ENCODE measurements around the gene SELENOO. TPM values are rescaled to one million over a fixed set of nuclear protein-coding genes. Genes with fewer than 3 reads are reported as not detected.

Gene SELENOO
- total and polyA plus RNA-seq, 2 donors (not counting 1 experiment from before 2014, with no cell fraction given), result 62.1 to 74.6 TPM

DNA sequence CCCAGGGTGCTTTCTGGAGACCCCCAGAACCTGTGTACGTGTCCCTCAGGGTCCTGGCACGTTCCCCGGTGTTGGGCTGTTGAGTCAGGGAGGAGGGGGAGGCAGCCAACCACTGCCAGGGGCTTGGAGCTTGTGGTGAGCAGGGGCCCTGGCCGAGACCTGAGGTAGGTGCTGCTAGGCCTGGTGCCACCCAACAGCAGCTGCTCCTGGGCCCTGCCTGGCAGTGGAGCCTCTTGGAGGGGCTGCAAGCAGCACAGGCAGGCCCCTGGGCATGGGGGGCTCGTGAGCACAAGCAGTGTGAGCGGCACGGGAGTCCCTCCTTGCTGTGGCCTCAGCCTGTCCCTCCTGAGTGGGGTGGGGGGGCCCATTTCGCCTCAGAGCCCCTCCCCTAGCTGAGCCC, 7.2 kb upstream of the SELENOO start:
- no peak overlapping the region for H3K4me3 Mint-ChIP-seq
- no peak overlapping the region for H3K4me3 ChIP-seq (ENCODE audit: control extremely low read depth in 1 of 5, extremely low read depth in 1 of 5, insufficient read depth in 1 of 5, low read depth in 2 of 5, low read length in 4 of 5)
- H3K4me1 ChIP-seq (ENCODE audit: control insufficient read depth in 2 of 2, insufficient read depth in 2 of 2, low read length in 2 of 2), result peaks cover 66 to 77% of the 10 kb centered on the region in 2 donors
- peaks cover 7% of the 10 kb centered on the region for H4K20me1 ChIP-seq (ENCODE audit: control insufficient read depth, insufficient read depth, low read length, poor library complexity, severe bottlenecking)
- no peaks in the 10 kb centered on the region for H3K27me3 Mint-ChIP-seq
- peaks cover 19% of the 10 kb centered on the region for H3K79me2 ChIP-seq (ENCODE audit: control insufficient read depth, insufficient read depth, low read length)
- H3K36me3 ChIP-seq (replicated peaks in 1 of 2; ENCODE audit: control extremely low read depth in 1 of 2, control insufficient read depth in 1 of 2, extremely low read depth in 1 of 2, insufficient read depth in 2 of 2, low read length in 1 of 2), result peaks cover 0 to 30% of the 10 kb centered on the region in 2 experiments
- H3K27me3 ChIP-seq (replicated peaks in 1 of 4; ENCODE audit: control extremely low read depth in 1 of 4, control insufficient read depth in 3 of 4, insufficient read depth in 4 of 4, low read length in 3 of 4), result no peaks in the 10 kb centered on the region
- H3K27ac Mint-ChIP-seq, result peak overlapping the region; percentile 32
- no peak overlapping the region for H2AFZ ChIP-seq (ENCODE audit: insufficient read depth, low read depth, low read length, poor library complexity, severe bottlenecking)
- H3K9me3 ChIP-seq (ENCODE audit: control extremely low read depth in 1 of 3, control insufficient read depth in 2 of 3, insufficient read depth in 1 of 3, low read length in 2 of 3), result peaks cover 0 to 2% (median 0%) of the 10 kb centered on the region in 3 donors
- TF ChIP-seq EZH2 (IDR thresholded peaks at IDR 0.05; ENCODE audit: borderline replicate concordance, insufficient read depth, low read depth, low read length, poor library complexity, severe bottlenecking), result no peak
- TF ChIP-seq, protein P1, sequence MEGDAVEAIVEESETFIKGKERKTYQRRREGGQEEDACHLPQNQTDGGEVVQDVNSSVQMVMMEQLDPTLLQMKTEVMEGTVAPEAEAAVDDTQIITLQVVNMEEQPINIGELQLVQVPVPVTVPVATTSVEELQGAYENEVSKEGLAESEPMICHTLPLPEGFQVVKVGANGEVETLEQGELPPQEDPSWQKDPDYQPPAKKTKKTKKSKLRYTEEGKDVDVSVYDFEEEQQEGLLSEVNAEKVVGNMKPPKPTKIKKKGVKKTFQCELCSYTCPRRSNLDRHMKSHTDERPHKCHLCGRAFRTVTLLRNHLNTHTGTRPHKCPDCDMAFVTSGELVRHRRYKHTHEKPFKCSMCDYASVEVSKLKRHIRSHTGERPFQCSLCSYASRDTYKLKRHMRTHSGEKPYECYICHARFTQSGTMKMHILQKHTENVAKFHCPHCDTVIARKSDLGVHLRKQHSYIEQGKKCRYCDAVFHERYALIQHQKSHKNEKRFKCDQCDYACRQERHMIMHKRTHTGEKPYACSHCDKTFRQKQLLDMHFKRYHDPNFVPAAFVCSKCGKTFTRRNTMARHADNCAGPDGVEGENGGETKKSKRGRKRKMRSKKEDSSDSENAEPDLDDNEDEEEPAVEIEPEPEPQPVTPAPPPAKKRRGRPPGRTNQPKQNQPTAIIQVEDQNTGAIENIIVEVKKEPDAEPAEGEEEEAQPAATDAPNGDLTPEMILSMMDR (IDR thresholded peaks at IDR 0.05), result no peak
- H3K4me1 Mint-ChIP-seq, result peaks cover 47% of the 10 kb centered on the region
- no peak for ATAC-seq (ENCODE audit: low read depth)
- no peak for DNase-seq
- peak overlapping the region; percentile 98 for H3K4me2 ChIP-seq (replicated peaks; ENCODE audit: low read depth, low read length, poor library complexity, severe bottlenecking)
- H3K9me3 Mint-ChIP-seq (ENCODE audit: insufficient read depth), result no peaks in the 10 kb centered on the region
- no peak overlapping the region for H3K27ac ChIP-seq (ENCODE audit: low read length in 2 of 2)
- no peak overlapping the region for H3K9ac ChIP-seq (ENCODE audit: low read length)
- intact Hi-C loops (cut with micrococcal nuclease), result loop anchor here (5.0 kb wide), 1 partner anchor 341 kb away; the partner anchor contains the start of gene ZBED4
- ChIA-PET CTCF (interaction anchor here (1.1 to 2.2 kb wide), 2 partner anchors 13 to 15 kb away, joined by 4 to 5 read pairs; no protein-coding TSS in a partner anchor), POLR2A (no interaction called here)
- WGBS (ENCODE audit: insufficient coverage), result 87% methylated on average over 7 of the region's 8 CpGs

DNA sequence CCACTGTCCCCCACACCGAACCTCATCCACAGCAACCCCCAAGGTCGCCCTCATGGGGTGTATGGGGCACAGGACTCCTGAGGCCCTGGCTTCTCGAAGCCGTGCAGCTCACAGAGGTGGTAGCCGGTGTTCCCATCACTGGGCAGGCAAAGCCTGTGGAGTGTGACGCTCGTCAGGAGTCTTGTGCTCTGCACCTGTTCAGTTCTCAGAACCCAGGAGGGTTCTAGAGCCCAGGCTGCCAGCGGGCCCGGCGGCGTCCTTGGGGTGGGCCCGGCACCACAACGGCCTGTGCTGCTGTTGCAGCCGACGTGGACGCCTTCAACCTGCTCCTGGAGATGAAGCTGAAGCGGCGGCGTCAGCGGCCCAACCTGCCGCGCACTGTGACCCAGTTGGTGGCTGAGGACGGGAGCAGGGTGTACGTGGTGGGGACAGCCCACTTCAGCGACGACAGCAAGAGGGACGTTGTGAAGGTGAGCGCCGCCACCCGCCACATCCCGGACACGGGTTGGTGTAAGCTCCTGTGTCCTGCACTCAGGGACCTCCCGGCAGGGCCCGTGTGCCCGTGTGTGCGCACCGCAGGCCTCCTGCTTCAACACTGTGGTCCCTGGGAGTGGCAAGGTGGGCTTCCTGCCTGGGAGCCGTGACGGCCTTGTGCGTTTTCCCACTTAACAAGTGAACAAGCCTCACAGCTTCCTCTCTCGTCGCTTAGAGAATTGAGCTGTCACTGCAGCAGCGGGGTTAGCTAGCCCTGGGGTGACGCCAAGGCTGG, 6.6 kb upstream of the SELENOO start:
- WGBS (ENCODE audit: insufficient coverage), result 90% methylated on average over 36 of the region's 44 CpGs
- intact Hi-C loops (cut with micrococcal nuclease), result loop anchor here (5.0 kb wide), 1 partner anchor 342 kb away; the partner anchor contains the start of gene ZBED4
- Histone ChIP-seq H3K4me3 (ENCODE audit: control extremely low read depth in 1 of 5, extremely low read depth in 1 of 5, insufficient read depth in 1 of 5, low read depth in 2 of 5, low read length in 4 of 5) (no peak overlapping the region), H3K9ac (ENCODE audit: low read length) (no peak overlapping the region), H3K4me2 (replicated peaks; ENCODE audit: low read depth, low read length, poor library complexity, severe bottlenecking) (peak overlapping the region; percentile 98), H2AFZ (ENCODE audit: insufficient read depth, low read depth, low read length, poor library complexity, severe bottlenecking) (no peak overlapping the region), H3K36me3 (replicated peaks in 1 of 2; ENCODE audit: control extremely low read depth in 1 of 2, control insufficient read depth in 1 of 2, extremely low read depth in 1 of 2, insufficient read depth in 2 of 2, low read length in 1 of 2) (peaks cover 0 to 27% of the 10 kb centered on the region in 2 experiments), H3K4me1 (ENCODE audit: control insufficient read depth in 2 of 2, insufficient read depth in 2 of 2, low read length in 2 of 2) (peaks cover 60 to 71% of the 10 kb centered on the region in 2 donors), H3K27me3 (replicated peaks in 1 of 4; ENCODE audit: control extremely low read depth in 1 of 4, control insufficient read depth in 3 of 4, insufficient read depth in 4 of 4, low read length in 3 of 4) (no peaks in the 10 kb centered on the region), H3K27ac (ENCODE audit: low read length in 2 of 2) (no peak overlapping the region), H3K9me3 (ENCODE audit: control extremely low read depth in 1 of 3, control insufficient read depth in 2 of 3, insufficient read depth in 1 of 3, low read length in 2 of 3) (peaks cover 0 to 2% (median 0%) of the 10 kb centered on the region in 3 donors), H3K79me2 (ENCODE audit: control insufficient read depth, insufficient read depth, low read length) (peaks cover 19% of the 10 kb centered on the region), H4K20me1 (ENCODE audit: control insufficient read depth, insufficient read depth, low read length, poor library complexity, severe bottlenecking) (peaks cover 7% of the 10 kb centered on the region)
- Mint-ChIP-seq H3K4me3 (peak overlapping the region; percentile 78), H3K9me3 (ENCODE audit: insufficient read depth) (no peaks in the 10 kb centered on the region), H3K4me1 (peaks cover 44% of the 10 kb centered on the region), H3K27me3 (no peaks in the 10 kb centered on the region), H3K27ac (peak overlapping the region; percentile 79)
- ChIA-PET POLR2A (interaction anchor here (1.2 kb wide), 1 partner anchor 21 kb away, joined by 3 read pairs; no protein-coding TSS in a partner anchor), CTCF (interaction anchor here (1.1 to 2.2 kb wide), 4 partner anchors 12 to 46 kb away, joined by 3 to 7 read pairs (median 4); no protein-coding TSS in a partner anchor)
- TF ChIP-seq, protein P1 (IDR thresholded peaks at IDR 0.05), result no peak
- no peak for TF ChIP-seq EZH2 (IDR thresholded peaks at IDR 0.05; ENCODE audit: borderline replicate concordance, insufficient read depth, low read depth, low read length, poor library complexity, severe bottlenecking)
- DNase-seq (peak; percentile 29), ATAC-seq (ENCODE audit: low read depth) (no peak)
